Measurements from ENCODE around the gene SACM1L. TPM values are rescaled to one million over a fixed set of nuclear protein-coding genes. Genes with fewer than 3 reads are reported as not detected.

SACM1L gene, protein sequence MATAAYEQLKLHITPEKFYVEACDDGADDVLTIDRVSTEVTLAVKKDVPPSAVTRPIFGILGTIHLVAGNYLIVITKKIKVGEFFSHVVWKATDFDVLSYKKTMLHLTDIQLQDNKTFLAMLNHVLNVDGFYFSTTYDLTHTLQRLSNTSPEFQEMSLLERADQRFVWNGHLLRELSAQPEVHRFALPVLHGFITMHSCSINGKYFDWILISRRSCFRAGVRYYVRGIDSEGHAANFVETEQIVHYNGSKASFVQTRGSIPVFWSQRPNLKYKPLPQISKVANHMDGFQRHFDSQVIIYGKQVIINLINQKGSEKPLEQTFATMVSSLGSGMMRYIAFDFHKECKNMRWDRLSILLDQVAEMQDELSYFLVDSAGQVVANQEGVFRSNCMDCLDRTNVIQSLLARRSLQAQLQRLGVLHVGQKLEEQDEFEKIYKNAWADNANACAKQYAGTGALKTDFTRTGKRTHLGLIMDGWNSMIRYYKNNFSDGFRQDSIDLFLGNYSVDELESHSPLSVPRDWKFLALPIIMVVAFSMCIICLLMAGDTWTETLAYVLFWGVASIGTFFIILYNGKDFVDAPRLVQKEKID
- total RNA-seq (2022) (51.0 and 53.5 TPM in 2 replicates), Bru-seq, nascent RNA (percentile 88 among the genes with signal in this experiment), BruChase-seq, experiment 1, labeled RNA remaining after a 2-hour chase (percentile 90 among the genes with signal in this experiment), BruChase-seq, experiment 2, labeled RNA remaining after a 6-hour chase (percentile 88 among the genes with signal in this experiment)
- long read RNA-seq, transcript SACM1L-201 (20 exons, 3,723 nt), result major isoform, 72 of 93 reads
- long read RNA-seq, partial matches to known transcripts, result 6 of 93 reads
- long read RNA-seq, other reads (novel, unspliced or antisense), result 10 of 93 reads

DNA sequence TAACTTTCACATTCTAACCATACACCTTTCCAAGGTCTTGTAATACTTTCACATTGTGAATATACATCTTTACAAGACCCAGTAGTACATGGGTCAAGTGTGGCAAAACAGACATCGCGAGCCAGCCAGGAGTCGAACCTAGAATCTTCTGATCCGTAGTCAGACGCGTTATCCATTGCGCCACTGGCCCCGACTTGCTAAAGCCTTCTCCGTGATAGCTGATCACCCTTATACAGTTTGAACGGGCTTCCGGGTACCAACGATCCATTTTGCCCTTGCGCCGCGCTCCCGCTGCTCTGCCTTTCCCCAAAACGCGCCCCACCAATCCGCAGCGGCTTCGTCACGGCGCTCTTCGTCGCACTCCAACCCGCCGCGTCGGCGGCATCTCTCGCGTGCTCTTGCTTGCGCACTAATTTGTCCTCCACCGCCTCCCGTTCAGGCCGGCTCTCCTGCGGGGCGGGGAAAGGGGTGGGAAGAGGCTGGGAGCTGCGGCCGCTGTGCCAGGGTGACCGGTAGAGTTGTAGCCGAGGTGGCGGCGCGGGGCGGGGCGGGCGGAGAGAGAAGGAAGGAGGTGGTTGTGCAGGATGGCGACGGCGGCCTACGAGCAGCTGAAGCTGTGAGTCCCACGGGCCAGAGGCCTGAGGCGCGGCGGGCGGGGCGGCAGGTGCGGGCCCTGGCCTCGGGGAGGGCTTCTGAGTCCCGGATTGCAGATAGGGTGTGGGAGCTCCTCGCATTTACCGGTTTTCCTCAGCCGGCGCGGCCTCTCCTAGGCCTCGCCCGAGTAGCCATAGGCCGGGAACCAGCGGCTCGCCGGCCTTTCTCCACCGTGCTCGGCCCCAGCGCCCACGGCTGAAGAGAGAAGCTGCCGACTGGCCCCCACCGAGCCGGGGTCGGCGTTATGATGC lies at the start of gene SACM1L:
Gene SACM1L (plus strand): TSS at position 515 of the 905 bp plus-strand sequence. CDS start 70 bp downstream, at position 585.
- CTCF ChIA-PET, result interaction anchor here (0.8 to 2.3 kb wide), 3 partner anchors 15 to 178 kb away, joined by 3 to 17 read pairs (median 5); no protein-coding TSS in a partner anchor
- POLR2A ChIA-PET, result interaction anchor here (0.6 to 1.8 kb wide), 5 partner anchors 12 to 1190 kb away, joined by 3 to 9 read pairs (median 4); partner anchors contain the start of gene ZDHHC3
- Histone ChIP-seq H3K4me1 (peaks cover 19% of the 10 kb centered on the region), H3K27me3 (replicated peaks; ENCODE audit: control insufficient read depth, insufficient read depth, low read length) (no peaks in the 10 kb centered on the region), H3K9me3 (no peaks in the 10 kb centered on the region), H3K4me3 (ENCODE audit: low read depth, low read length) (peak within 1 kb of the TSS; percentile 69), H3K36me3 (ENCODE audit: control insufficient read depth, insufficient read depth, low read length) (peaks cover 2% of the 10 kb centered on the region; the same call in 1 of the 2 replicates)
- TSS peak; percentile 79 for BruUV-seq (replicated peaks)
- H3K4me3 Mint-ChIP-seq (ENCODE audit: unreplicated experiment), result peak within 1 kb of the TSS; percentile 70
- H3K27ac Mint-ChIP-seq (ENCODE audit: unreplicated experiment), result peak within 1 kb of the TSS; percentile 96
- peaks cover 4% of the 10 kb centered on the region for H3K27me3 Mint-ChIP-seq (ENCODE audit: insufficient read depth, unreplicated experiment)
- TF ChIP-seq, protein P1, sequence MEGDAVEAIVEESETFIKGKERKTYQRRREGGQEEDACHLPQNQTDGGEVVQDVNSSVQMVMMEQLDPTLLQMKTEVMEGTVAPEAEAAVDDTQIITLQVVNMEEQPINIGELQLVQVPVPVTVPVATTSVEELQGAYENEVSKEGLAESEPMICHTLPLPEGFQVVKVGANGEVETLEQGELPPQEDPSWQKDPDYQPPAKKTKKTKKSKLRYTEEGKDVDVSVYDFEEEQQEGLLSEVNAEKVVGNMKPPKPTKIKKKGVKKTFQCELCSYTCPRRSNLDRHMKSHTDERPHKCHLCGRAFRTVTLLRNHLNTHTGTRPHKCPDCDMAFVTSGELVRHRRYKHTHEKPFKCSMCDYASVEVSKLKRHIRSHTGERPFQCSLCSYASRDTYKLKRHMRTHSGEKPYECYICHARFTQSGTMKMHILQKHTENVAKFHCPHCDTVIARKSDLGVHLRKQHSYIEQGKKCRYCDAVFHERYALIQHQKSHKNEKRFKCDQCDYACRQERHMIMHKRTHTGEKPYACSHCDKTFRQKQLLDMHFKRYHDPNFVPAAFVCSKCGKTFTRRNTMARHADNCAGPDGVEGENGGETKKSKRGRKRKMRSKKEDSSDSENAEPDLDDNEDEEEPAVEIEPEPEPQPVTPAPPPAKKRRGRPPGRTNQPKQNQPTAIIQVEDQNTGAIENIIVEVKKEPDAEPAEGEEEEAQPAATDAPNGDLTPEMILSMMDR (IDR thresholded peaks at IDR 0.05; ENCODE audit: insufficient read depth in 1 of 2, low read depth in 1 of 2, low read length in 1 of 2, severe bottlenecking in 1 of 2, unreplicated experiment in 1 of 2), result no peak
- H3K4me1 Mint-ChIP-seq (ENCODE audit: low read depth, unreplicated experiment), result peaks cover 38% of the 10 kb centered on the region
- no peaks in the 10 kb centered on the region for H3K9me3 Mint-ChIP-seq (ENCODE audit: unreplicated experiment)
- DNase-seq, result peak; percentile 96 to 98
- H3K36me3 Mint-ChIP-seq (ENCODE audit: insufficient read depth, unreplicated experiment), result peaks cover 49% of the 10 kb centered on the region
- intact Hi-C loops (cut with micrococcal nuclease; ENCODE audit: unreplicated experiment), result loop anchor here (1.0 kb wide), 1 partner anchor 12 kb away; no protein-coding TSS in a partner anchor

DNA sequence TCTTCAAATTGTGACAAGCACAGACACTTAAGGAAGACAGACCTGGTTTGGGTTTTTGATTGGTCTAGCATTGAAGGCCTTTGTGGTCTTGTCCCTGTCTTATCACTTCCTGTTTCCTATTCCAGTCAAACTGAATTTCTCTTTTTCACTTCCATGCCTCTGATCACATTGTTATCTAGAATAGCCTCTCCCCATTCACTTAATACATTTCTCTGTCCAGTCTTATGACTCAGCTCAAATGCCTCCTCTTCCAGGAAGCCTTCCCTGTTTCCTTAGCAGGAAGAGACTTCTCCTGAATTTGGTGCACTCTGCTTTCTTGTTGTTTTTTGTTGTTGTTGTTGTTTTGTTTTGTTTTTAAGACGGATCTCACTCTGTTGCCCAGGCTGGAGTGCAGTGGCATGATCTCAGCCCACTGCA lies 49.1 kb upstream of the SACM1L start:
- Mint-ChIP-seq H3K27me3 (ENCODE audit: insufficient read depth, unreplicated experiment) (no peaks in the 10 kb centered on the region), H3K4me3 (ENCODE audit: unreplicated experiment) (no peak overlapping the region), H3K36me3 (ENCODE audit: insufficient read depth, unreplicated experiment) (peaks cover 23% of the 10 kb centered on the region), H3K4me1 (ENCODE audit: low read depth, unreplicated experiment) (peaks cover 29% of the 10 kb centered on the region), H3K27ac (ENCODE audit: unreplicated experiment) (peak overlapping the region; percentile 59), H3K9me3 (ENCODE audit: unreplicated experiment) (no peaks in the 10 kb centered on the region)
- ChIA-PET POLR2A (no interaction called here), CTCF (no interaction called here)
- TF ChIP-seq, protein P1 (IDR thresholded peaks at IDR 0.05; ENCODE audit: insufficient read depth in 1 of 2, low read depth in 1 of 2, low read length in 1 of 2, severe bottlenecking in 1 of 2, unreplicated experiment in 1 of 2), result no peak
- no peak overlapping the region for H3K4me3 ChIP-seq (ENCODE audit: low read depth, low read length)
- peaks cover 4% of the 10 kb centered on the region; the same call in 1 of the 2 replicates for H3K36me3 ChIP-seq (ENCODE audit: control insufficient read depth, insufficient read depth, low read length)
- peaks cover 61% of the 10 kb centered on the region for H3K4me1 ChIP-seq
- no TSS peak for BruUV-seq (replicated peaks)
- intact Hi-C loops (cut with micrococcal nuclease; ENCODE audit: unreplicated experiment), result no loop called here
- DNase-seq, result no peak
- H3K9me3 ChIP-seq, result no peaks in the 10 kb centered on the region
- no peaks in the 10 kb centered on the region for H3K27me3 ChIP-seq (replicated peaks; ENCODE audit: control insufficient read depth, insufficient read depth, low read length)

Data from Caco-2 (cell line).